HL-60 (cell line): ENCODE results near the gene ZNF771.

ENCODE experiments used
- DNase-seq, 2 experiments: peaks; one replicate each; pipeline ENCODE4 v3.0.0-alpha.2; 2010 to 2020; ENCODE audit warnings: low read depth in 1 of 2, low spot score in 1 of 2
- H3K27ac ChIP-seq: fragments of 250-450 bp; sonication (Bioruptor Pico); replicated peaks from 2 replicates; pipeline ENCODE4 v1.5.1; 2020; ENCODE audit warnings: mild to moderate bottlenecking, moderate library complexity
- H3K27me3 ChIP-seq: fragments of 250-450 bp; sonication (Bioruptor Pico); 2 replicates; pipeline ENCODE4 v1.5.1; 2021; ENCODE audit warnings: mild to moderate bottlenecking, moderate library complexity; ENCODE audit not compliant: insufficient read depth, poor library complexity, severe bottlenecking
- H3K4me3 ChIP-seq: replicated peaks from 2 replicates; pipeline ENCODE4 v1.5.1; 2011; ENCODE audit warnings: mild to moderate bottlenecking, control low read depth, low read length; ENCODE audit not compliant: insufficient read depth
- GABPA ChIP-seq: IDR thresholded peaks from 2 replicates; pipeline ENCODE4 v1.6.1; 2012; ENCODE audit warnings: low read depth
- POLR2AphosphoS5 ChIP-seq: IDR thresholded peaks from 2 replicates; pipeline ENCODE4 v1.6.1; 2012; ENCODE audit warnings: low read depth
- SPI1 ChIP-seq: IDR thresholded peaks from 2 replicates; pipeline ENCODE4 v1.6.1; 2012; ENCODE audit warnings: low read depth, mild to moderate bottlenecking, borderline replicate concordance
- TF ChIP-seq, protein P1 (sequence below): IDR thresholded peaks from 2 replicates; pipeline ENCODE4 v1.6.1; 2012; ENCODE audit warnings: low read depth; ENCODE audit not compliant: insufficient replicate concordance
- TF ChIP-seq, protein P2 (sequence below): IDR thresholded peaks from one replicate; pipeline ENCODE4 v1.5.1; 2011; ENCODE audit warnings: low read length, control low read depth, inconsistent platforms; ENCODE audit not compliant: insufficient read depth

ZNF771 gene

GRCh38 chr16:30358990-30359870 lies 48.2 kb upstream of the ZNF771 start:
- DNase-seq = no peak
- Histone ChIP-seq H3K27me3 (no peaks in the 10 kb centered on the region), H3K4me3 (no peak overlapping the region), H3K27ac (no peak overlapping the region)
- TF ChIP-seq SPI1 = no peak

- H3K27me3 ChIP-seq = no peaks in the 10 kb centered on the region
- TF ChIP-seq, protein P1, sequence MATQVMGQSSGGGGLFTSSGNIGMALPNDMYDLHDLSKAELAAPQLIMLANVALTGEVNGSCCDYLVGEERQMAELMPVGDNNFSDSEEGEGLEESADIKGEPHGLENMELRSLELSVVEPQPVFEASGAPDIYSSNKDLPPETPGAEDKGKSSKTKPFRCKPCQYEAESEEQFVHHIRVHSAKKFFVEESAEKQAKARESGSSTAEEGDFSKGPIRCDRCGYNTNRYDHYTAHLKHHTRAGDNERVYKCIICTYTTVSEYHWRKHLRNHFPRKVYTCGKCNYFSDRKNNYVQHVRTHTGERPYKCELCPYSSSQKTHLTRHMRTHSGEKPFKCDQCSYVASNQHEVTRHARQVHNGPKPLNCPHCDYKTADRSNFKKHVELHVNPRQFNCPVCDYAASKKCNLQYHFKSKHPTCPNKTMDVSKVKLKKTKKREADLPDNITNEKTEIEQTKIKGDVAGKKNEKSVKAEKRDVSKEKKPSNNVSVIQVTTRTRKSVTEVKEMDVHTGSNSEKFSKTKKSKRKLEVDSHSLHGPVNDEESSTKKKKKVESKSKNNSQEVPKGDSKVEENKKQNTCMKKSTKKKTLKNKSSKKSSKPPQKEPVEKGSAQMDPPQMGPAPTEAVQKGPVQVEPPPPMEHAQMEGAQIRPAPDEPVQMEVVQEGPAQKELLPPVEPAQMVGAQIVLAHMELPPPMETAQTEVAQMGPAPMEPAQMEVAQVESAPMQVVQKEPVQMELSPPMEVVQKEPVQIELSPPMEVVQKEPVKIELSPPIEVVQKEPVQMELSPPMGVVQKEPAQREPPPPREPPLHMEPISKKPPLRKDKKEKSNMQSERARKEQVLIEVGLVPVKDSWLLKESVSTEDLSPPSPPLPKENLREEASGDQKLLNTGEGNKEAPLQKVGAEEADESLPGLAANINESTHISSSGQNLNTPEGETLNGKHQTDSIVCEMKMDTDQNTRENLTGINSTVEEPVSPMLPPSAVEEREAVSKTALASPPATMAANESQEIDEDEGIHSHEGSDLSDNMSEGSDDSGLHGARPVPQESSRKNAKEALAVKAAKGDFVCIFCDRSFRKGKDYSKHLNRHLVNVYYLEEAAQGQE = no peak
- no peak for TF ChIP-seq SPI1
- no peak for TF ChIP-seq GABPA
- TF ChIP-seq POLR2AphosphoS5 = no peak
- TF ChIP-seq, protein P2, sequence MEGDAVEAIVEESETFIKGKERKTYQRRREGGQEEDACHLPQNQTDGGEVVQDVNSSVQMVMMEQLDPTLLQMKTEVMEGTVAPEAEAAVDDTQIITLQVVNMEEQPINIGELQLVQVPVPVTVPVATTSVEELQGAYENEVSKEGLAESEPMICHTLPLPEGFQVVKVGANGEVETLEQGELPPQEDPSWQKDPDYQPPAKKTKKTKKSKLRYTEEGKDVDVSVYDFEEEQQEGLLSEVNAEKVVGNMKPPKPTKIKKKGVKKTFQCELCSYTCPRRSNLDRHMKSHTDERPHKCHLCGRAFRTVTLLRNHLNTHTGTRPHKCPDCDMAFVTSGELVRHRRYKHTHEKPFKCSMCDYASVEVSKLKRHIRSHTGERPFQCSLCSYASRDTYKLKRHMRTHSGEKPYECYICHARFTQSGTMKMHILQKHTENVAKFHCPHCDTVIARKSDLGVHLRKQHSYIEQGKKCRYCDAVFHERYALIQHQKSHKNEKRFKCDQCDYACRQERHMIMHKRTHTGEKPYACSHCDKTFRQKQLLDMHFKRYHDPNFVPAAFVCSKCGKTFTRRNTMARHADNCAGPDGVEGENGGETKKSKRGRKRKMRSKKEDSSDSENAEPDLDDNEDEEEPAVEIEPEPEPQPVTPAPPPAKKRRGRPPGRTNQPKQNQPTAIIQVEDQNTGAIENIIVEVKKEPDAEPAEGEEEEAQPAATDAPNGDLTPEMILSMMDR = no peak
- DNase-seq = no peak
Measured at GRCh38 chr16:30359871-30360170, 47.6 kb upstream of the ZNF771 start.

DNA sequence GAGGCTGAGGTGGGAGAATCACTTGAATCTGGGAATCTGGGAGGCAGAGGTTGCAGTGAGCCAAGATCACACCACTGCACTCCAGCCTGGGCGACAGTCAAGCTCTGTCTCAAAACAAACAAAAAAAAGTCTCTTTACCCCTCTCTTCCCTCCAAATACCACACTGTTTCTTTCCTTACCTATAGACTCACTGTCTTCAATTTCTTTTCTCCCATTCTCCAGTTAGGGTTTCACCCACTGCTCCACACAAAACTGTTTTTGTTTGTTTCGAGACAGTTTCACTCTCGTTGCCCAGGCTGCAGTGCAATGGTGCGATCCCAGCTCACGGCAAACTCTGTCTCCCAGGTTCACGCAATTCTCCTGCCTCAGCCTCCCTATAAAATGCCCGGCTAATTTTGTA lies 46.2 kb upstream of the ZNF771 start:
- no peak for DNase-seq
- no peak overlapping the region for H3K4me3 ChIP-seq
- H3K27ac ChIP-seq = no peak overlapping the region

More at GRCh38 chr16:30359871-30360170, 47.6 kb upstream of the ZNF771 start:
- no peak overlapping the region for H3K4me3 ChIP-seq
- no peak overlapping the region for H3K27ac ChIP-seq

More for the DNA sequence above, 46.2 kb upstream of the ZNF771 start:
- H3K27me3 ChIP-seq = no peaks in the 10 kb centered on the region
- TF ChIP-seq, protein P1 = no peak
- TF ChIP-seq POLR2AphosphoS5 (no peak), GABPA (no peak), SPI1 (no peak)
- TF ChIP-seq, protein P2 = no peak
